ENCODE measurements around the gene RPL26.

GRCh38 chr17:8408371-8408770 is 25.4 kb upstream of the RPL26 start:
- TF ChIP-seq CTCF (IDR thresholded peaks at IDR 0.05): no peak
- TF ChIP-seq POLR2A (IDR thresholded peaks at IDR 0.05): no peak

Data from right lobe of liver (tissue), 4 donors.